Right lobe of liver (tissue), 4 donors: ENCODE results near the gene NMNAT2.

ENCODE experiments used
- CTCF ChIP-seq, 4 donors: fragments of 200-600 bp in 3 of 4; fragments of 450-650 bp in 1 of 4; IDR thresholded peaks; one replicate each; pipeline versions ENCODE4 v1.5.1 to v1.8.0; 2016 to 2022; ENCODE audit warnings: antibody characterized with exemption in 4 of 4, mild to moderate bottlenecking in 2 of 4
- POLR2A ChIP-seq: fragments of 450-650 bp; IDR thresholded peaks from one replicate; pipeline ENCODE4 v1.6.1; 2017; ENCODE audit warnings: antibody characterized with exemption, mild to moderate bottlenecking
- donor health status: DM: no; HTN: no; CAD: no.
- donor health status: DM: no; HTN: no; CAD: no.
- donor health status: DM: no; HTN: yes; CAD: no.

DNA sequence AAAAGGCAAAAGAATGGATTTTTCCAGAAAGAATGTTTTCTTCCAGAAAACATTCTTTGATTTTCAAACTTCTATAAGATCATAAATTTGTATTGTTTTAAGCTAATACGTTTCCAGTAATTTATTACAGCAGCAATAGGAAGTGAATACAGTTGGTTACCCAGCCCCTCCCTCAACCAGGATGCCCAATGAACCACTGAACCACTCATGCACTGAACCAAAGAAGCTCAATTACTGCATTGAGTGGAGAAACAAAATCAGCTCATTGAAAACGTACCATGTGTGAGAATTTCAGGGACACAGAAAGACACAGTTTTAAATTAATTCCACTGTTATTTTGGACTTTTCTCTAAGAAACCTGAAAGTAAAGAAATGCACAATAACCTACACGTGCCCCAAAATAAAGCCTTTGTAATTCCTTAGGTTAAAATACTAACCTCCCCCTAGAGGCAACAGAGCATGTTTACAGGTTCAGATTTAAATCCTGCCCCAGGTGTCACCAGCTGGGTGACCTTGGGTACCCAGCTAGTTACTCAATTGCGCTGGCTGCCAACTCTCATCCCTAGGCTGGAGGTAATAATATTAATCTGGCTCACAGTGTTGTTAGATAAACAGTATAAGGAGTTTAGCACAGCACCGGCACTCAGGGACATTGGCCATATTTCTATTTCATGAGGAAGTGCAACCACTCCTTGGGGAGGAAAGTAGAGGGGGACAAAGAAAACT lies 111.7 kb downstream of the NMNAT2 start:
- TF ChIP-seq CTCF (IDR thresholded peaks at IDR 0.05) (peak; percentile 26 to 60 (median 39)), POLR2A (no peak)
